K562 (cell line): ENCODE results near the gene ARHGAP24. TPM values are rescaled to one million over a fixed set of nuclear protein-coding genes. Genes with fewer than 3 reads are reported as not detected.

Experiments used
- ATAC-seq: fragments of 200-7000 bp; cut with Tn5 transposase; 3 replicates; pipeline ENCODE4 v1.9.1; 2020; ENCODE audit warnings: moderate library complexity
- BruUV-seq: library from RNA; stranded (reverse); fragments of 400-500 nt; replicated peaks from 2 replicates; lab custom pipeline; 2021; lab: Mats Ljungman, UMichigan
- CTCF ChIA-PET: fragments of 300-600 bp; formaldehyde crosslinking; extraction: SDS; loops from one replicate; lab custom pipeline; 2021; ENCODE audit warnings: low intra/inter-chr PET ratio; lab: Yijun Ruan, JAX
- POLR2A ChIA-PET: fragments of 300-600, 350-650 bp; sonication (Branson Sonifier 250); formaldehyde crosslinking; extraction: SDS; loops from one replicate; lab custom pipeline; 2021; ENCODE audit warnings: antibody characterized with exemption, inconsistent platforms; lab: Yijun Ruan, JAX
- DNase-seq, 4 experiments: peaks; one replicate each; pipeline versions ENCODE4 v3.0.0 to v3.0.0-alpha.2; 2011 to 2018; ENCODE audit warnings: low spot score in 3 of 4, mixed read lengths in 3 of 4; ENCODE audit errors: extremely low read depth in 1 of 4
- FAIRE-seq: peaks from 2 replicates; lab custom pipeline; 2011; peaks lifted over from hg19 to GRCh38; lab: Jason Lieb, UNC
- H2AFZ ChIP-seq: 2 replicates; pipeline ENCODE4 v1.6.0; 2011; ENCODE audit warnings: low read depth, low read length, control low read depth, inconsistent platforms
- H3K27ac ChIP-seq: fragments of 200-600 bp; 3 replicates; pipeline ENCODE4 v1.8.0; 2011; ENCODE audit warnings: low read depth, mild to moderate bottlenecking, control low read depth, inconsistent platforms, low read length, moderate library complexity, mixed read lengths; ENCODE audit errors: extremely low read depth
- H3K27me3 ChIP-seq, 2 experiments: fragments of 300-600 bp in 1 of 2; 2 replicates in 1 of 2; 3 replicates in 1 of 2; pipeline versions ENCODE4 v1.6.0 to v1.8.0; 2011; ENCODE audit warnings: inconsistent platforms in 2 of 2, low read length in 2 of 2, mild to moderate bottlenecking in 1 of 2, mixed read lengths in 1 of 2, moderate library complexity in 1 of 2; ENCODE audit not compliant: control insufficient read depth in 2 of 2, insufficient read depth in 2 of 2
- H3K36me3 ChIP-seq: fragments of 300-600 bp; 3 replicates; pipeline ENCODE4 v1.8.0; 2011; ENCODE audit warnings: mild to moderate bottlenecking, low read length, inconsistent platforms; ENCODE audit not compliant: control insufficient read depth, insufficient read depth
- H3K4me1 ChIP-seq, 2 experiments: fragments of 200-600 bp in 1 of 2; replicated peaks in 1 of 2; 2 replicates in 1 of 2; 3 replicates in 1 of 2; pipeline versions ENCODE4 v1.5.1 to v1.8.0; 2011; ENCODE audit warnings: inconsistent platforms in 2 of 2, low read length in 2 of 2, mild to moderate bottlenecking in 1 of 2, mixed read lengths in 1 of 2, moderate library complexity in 1 of 2; ENCODE audit not compliant: control insufficient read depth in 2 of 2, insufficient read depth in 2 of 2
- H3K4me2 ChIP-seq: 2 replicates; pipeline ENCODE4 v1.6.1; 2011; ENCODE audit warnings: low read length, control low read depth, inconsistent platforms, mixed read lengths; ENCODE audit not compliant: insufficient read depth
- H3K4me3 ChIP-seq: fragments of 200-600 bp; sonication (generic), shearing (Covaris generic); 2 replicates; pipeline ENCODE4 v1.5.1; 2016; ENCODE audit warnings: control low read depth, inconsistent platforms
- H3K79me2 ChIP-seq: fragments of 200-600 bp; 3 replicates; pipeline ENCODE4 v1.8.0; 2011; ENCODE audit warnings: low read length, inconsistent platforms; ENCODE audit not compliant: control insufficient read depth, insufficient read depth
- H3K9ac ChIP-seq, 2 experiments: 2 replicates each; pipeline versions ENCODE4 v1.6.0 to v1.6.1; 2011; ENCODE audit warnings: low read depth in 2 of 2, low read length in 2 of 2, control low read depth in 1 of 2, inconsistent platforms in 1 of 2, mild to moderate bottlenecking in 1 of 2, mixed read lengths in 1 of 2; ENCODE audit not compliant: insufficient read depth in 1 of 2
- H3K9me1 ChIP-seq: one replicate; pipeline ENCODE4 v1.6.0; 2011; ENCODE audit warnings: inconsistent platforms, mild to moderate bottlenecking, low read length, moderate library complexity; ENCODE audit not compliant: control insufficient read depth, insufficient read depth
- H3K9me3 ChIP-seq: replicated peaks from 2 replicates; pipeline ENCODE4 v1.5.1; 2011; ENCODE audit warnings: low read depth, low read length, inconsistent platforms; ENCODE audit not compliant: control insufficient read depth, insufficient read depth
- H4K20me1 ChIP-seq: replicated peaks from 2 replicates; pipeline ENCODE4 v1.6.1; 2011; ENCODE audit warnings: low read length, inconsistent platforms, mixed read lengths; ENCODE audit not compliant: control insufficient read depth, insufficient read depth
- CBX5 ChIP-seq: IDR thresholded peaks from 2 replicates; pipeline ENCODE4 v1.6.1; 2014; ENCODE audit warnings: low read depth, borderline replicate concordance
- ELF2 ChIP-seq: fragments of 250-450 bp; sonication (Bioruptor Pico); IDR thresholded peaks from 2 replicates; pipeline ENCODE4 v1.5.0; 2021; ENCODE audit warnings: mild to moderate bottlenecking
- MTF1 ChIP-seq: fragments of 250-450 bp; sonication (Bioruptor Pico); IDR thresholded peaks from 2 replicates; pipeline ENCODE4 v1.9.0; 2021; ENCODE audit warnings: moderate library complexity, mild to moderate bottlenecking, inconsistent platforms, borderline replicate concordance
- NCOA1 ChIP-seq: fragments of 450-650 bp; IDR thresholded peaks from 2 replicates; pipeline ENCODE4 v1.6.1; 2016; ENCODE audit warnings: low read depth
- NR4A1 ChIP-seq, 2 experiments: fragments of 250-450 bp in 1 of 2; fragments of 450-650 bp in 1 of 2; sonication (Bioruptor Pico) in 1 of 2; IDR thresholded peaks; 2 replicates each; pipeline versions ENCODE4 v1.4.0 to v1.6.1; 2016 to 2020; ENCODE audit warnings: mild to moderate bottlenecking in 2 of 2, missing compliant biosample characterization in 1 of 2, missing genetic modification characterization in 1 of 2, moderate library complexity in 1 of 2
- RNF2 ChIP-seq: sonication (generic); IDR thresholded peaks from 2 replicates; pipeline ENCODE4 v1.6.1; 2016
- ZNF79 ChIP-seq: fragments of 250-450 bp; sonication (Bioruptor Pico); IDR thresholded peaks from 2 replicates; pipeline ENCODE4 v1.4.0; 2020; ENCODE audit warnings: low read depth, mild to moderate bottlenecking, moderate library complexity
- WGBS: fragments of 100-300 bp; shearing (Covaris generic); methylation state at CpG from one replicate; pipeline ENCODE4 v1.1.6; 2016; ENCODE audit warnings: low coverage, mixed read lengths; ENCODE audit not compliant: insufficient coverage; ENCODE audit errors: missing lambda C conversion rate; 5-methylcytosine and 5-hydroxymethylcytosine counted together
- in situ Hi-C: fragments of 300-500 bp; cut with MboI; formaldehyde crosslinking; loops from 4 replicates; pipeline ENCODE4 v1.15.0; 2018; ENCODE audit warnings: inconsistent platforms, mixed read lengths
- intact Hi-C: fragments of 100-400 bp; cut with micrococcal nuclease; formaldehyde crosslinking; loops from 2 replicates; pipeline ENCODE4 v1.14.2; 2022
- polyA plus RNA-seq, 8 experiments: library from polyadenylated mRNA; depleted of rRNA in 4 of 8; stranded (reverse) in 5 of 8; unstranded in 3 of 8; fragments of >200 nt; fragmentation: Nextera tagmentation in 2 of 8; fragmentation: Illumina TruSeq in 1 of 8; extraction: Ambion mirVana in 2 of 8; extraction: Trizol in 1 of 8; gene quantifications; 2 replicates each; pipeline versions ENCODE4 v1.2.1 to v1.2.3, GENCODE V29; 2011 to 2014; ENCODE audit warnings: inconsistent platforms in 1 of 8, missing spikeins in 1 of 8
- total RNA-seq, 7 experiments: library from RNA; depleted of rRNA in 6 of 7; stranded (reverse); fragments of >200 nt in 6 of 7; fragmentation: Illumina TruSeq in 2 of 7; extraction: Trizol in 2 of 7; gene quantifications; 2 replicates each; pipeline versions ENCODE4 v1.2.1 to v1.2.3, GENCODE V29; 2011 to 2021; ENCODE audit warnings: low replicate concordance in 1 of 7
- TF ChIP-seq, protein P1 (sequence below): fragments of 450-650 bp; formaldehyde crosslinking; IDR thresholded peaks from 2 replicates; pipeline ENCODE4 v1.4.0; 2020; ENCODE audit warnings: mild to moderate bottlenecking, moderate library complexity

Gene ARHGAP24
- total and polyA plus RNA-seq, 9 of the 15 experiments (the other 6 are each of a cell fraction or from before 2014, with no cell fraction given) = 8.0 to 22.6 (median 14.0) TPM

GRCh38 chr4:85761803-85762528 is 287.0 kb downstream of the ARHGAP24 start:
- Histone ChIP-seq H3K27me3 (no peaks in the 10 kb centered on the region), H3K79me2 (no peaks in the 10 kb centered on the region), H3K9me1 (no peaks in the 10 kb centered on the region), H2AFZ (no peak overlapping the region), H4K20me1 (no peaks in the 10 kb centered on the region), H3K4me1 (no peaks in the 10 kb centered on the region), H3K9me3 (no peaks in the 10 kb centered on the region)
- intact Hi-C loops = no loop called here
- POLR2A ChIA-PET = interaction anchor here (0.6 to 0.8 kb wide), 2 partner anchors 17 to 124 kb away, joined by 3 read pairs; no protein-coding TSS in a partner anchor
- no peak for TF ChIP-seq ZNF79 (CRISPR knock-in tag)
- no peak for TF ChIP-seq NR4A1 (CRISPR knock-in tag; IDR thresholded peaks at IDR 0.05)
- TF ChIP-seq NR4A1 (tag; IDR thresholded peaks at IDR 0.05) = no peak
- TF ChIP-seq NCOA1 = no peak
- TF ChIP-seq, protein P1, sequence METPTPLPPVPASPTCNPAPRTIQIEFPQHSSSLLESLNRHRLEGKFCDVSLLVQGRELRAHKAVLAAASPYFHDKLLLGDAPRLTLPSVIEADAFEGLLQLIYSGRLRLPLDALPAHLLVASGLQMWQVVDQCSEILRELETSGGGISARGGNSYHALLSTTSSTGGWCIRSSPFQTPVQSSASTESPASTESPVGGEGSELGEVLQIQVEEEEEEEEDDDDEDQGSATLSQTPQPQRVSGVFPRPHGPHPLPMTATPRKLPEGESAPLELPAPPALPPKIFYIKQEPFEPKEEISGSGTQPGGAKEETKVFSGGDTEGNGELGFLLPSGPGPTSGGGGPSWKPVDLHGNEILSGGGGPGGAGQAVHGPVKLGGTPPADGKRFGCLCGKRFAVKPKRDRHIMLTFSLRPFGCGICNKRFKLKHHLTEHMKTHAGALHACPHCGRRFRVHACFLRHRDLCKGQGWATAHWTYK (CRISPR knock-in tag) = no peak
- TF ChIP-seq MTF1 (CRISPR knock-in tag) = no peak
- TF ChIP-seq ELF2 = no peak
- no peak for TF ChIP-seq CBX5
- TF ChIP-seq RNF2 = no peak
- TF ChIP-seq, all 486 proteins: peak for 0
- Histone ChIP-seq H3K4me2 (no peak overlapping the region), H3K4me3 (no peak overlapping the region), H3K36me3 (no peaks in the 10 kb centered on the region), H3K9ac (no peak overlapping the region), H3K27ac (no peak overlapping the region)
- no TSS peak for BruUV-seq
- CTCF ChIA-PET = no interaction called here
- DNase-seq = no peak
- no peak for FAIRE-seq
- in situ Hi-C loops = loop anchor here (25.0 kb wide), 1 partner anchor 600 kb away; no protein-coding TSS in a partner anchor
- no peak for ATAC-seq
- 36% methylated on average over 7 of the region's 7 CpGs for WGBS
